Hippocampal formation (tissue), 2 donors: ENCODE data around the gene IMP4.
"Not testable (repeated sequence)": the region's sequence is repeated elsewhere in the genome, so short reads cannot be mapped to it uniquely, and the experiment has no call there.

Source experiments
- DNase-seq, 2 donors: peaks; one replicate each; lab custom pipeline; 2025; lab: John Stamatoyannopoulos, UW

IMP4 gene, protein sequence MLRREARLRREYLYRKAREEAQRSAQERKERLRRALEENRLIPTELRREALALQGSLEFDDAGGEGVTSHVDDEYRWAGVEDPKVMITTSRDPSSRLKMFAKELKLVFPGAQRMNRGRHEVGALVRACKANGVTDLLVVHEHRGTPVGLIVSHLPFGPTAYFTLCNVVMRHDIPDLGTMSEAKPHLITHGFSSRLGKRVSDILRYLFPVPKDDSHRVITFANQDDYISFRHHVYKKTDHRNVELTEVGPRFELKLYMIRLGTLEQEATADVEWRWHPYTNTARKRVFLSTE

DNA sequence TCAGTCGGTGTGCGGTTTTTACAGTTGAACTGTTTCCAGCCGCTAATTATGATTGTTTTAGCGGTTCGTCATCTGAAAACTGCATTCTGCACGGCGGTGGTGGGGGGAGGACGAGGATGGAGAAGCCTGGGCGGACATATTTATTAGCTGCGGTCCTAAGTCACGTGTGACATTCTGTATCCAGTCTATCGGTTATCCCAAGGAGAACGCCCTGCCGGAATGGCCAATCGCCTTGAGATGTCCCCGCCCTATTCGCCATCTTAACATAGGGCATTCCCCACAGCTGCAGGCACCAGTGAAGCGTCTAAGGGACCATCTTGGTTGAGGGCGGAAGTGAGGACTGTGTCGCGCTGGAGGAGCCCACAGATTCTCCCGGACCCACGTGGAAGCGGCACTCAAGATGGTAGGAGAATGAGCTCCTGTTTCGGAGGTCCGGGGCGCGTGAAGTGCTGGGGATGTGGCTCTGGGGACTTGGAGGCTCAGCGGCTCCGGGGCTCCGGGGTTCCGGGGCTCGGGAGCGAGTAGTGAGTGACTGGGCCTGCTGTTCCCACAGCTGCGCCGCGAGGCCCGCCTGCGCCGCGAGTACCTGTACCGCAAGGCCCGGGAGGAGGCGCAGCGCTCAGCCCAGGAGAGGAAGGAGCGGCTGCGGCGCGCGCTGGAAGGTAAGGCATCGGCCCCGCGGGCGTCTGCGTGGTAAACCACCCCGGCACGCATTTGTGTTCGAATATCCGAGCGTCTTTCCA lies at the start of gene IMP4:
IMP4 (plus strand) TSS at position 365 of the 743 bp plus-strand sequence; CDS start at position 401, 36 bp downstream.
- DNase-seq, result peak; percentile 98 to 100

- DNase-seq, result no peak
Observed at GRCh38 chr2:130300258-130300969, 42.3 kb upstream of the IMP4 start.

GRCh38 chr2:130300970-130301348 lies 41.7 kb upstream of the IMP4 start:
- no peak for DNase-seq

DNA sequence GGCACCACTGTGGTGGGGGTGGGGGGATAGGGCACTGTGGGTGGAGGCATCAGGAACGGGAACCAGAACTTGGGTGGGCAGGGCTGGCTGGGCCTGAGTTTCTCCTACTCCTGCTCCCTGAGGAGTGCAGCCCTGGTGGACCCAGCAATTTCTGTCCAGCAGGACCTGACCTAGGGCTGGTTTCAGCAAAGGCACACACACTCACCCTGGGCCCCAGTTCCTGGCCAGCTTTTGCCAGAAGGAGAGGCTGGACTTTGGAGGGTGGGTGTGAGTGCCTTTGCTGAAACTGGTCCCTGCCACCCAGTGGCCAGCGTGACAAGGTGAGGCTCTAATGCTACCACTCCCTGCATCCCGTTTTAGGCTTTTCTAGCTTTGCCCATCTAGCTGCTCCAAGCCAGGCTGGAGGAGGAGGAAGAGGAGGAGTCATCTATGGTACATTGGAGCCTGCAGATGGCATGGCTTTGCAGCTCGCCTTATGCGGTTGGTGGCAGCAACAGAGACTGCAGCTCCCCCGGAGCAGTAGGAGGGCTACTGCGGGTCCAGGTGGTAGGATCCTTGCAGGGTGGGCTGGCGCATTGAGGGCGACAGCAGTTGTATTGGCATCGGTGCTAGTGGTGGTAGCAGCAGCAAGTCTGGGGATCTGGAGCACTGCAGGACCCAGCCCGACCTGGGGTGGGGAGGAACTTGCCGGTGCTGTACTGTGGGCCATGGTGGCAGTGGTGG lies 40.4 kb upstream of the IMP4 start:
- DNase-seq, result no peak

GRCh38 chr2:130303169-130303568 lies 39.5 kb upstream of the IMP4 start:
- DNase-seq, result no peak

- DNase-seq, result no peak
Observed at GRCh38 chr2:130304726-130305125, 38.0 kb upstream of the IMP4 start.

GRCh38 chr2:130307850-130308249 lies 34.8 kb upstream of the IMP4 start:
- no peak for DNase-seq

- no peak for DNase-seq
Observed at GRCh38 chr2:130310881-130311280, 31.8 kb upstream of the IMP4 start.

GRCh38 chr2:130313812-130314334 lies 28.8 kb upstream of the IMP4 start:
- no peak for DNase-seq

GRCh38 chr2:130314377-130314776 lies 28.3 kb upstream of the IMP4 start:
- DNase-seq, result no peak

- DNase-seq, result peak in 1 of 2 donors; percentile 11
Observed at GRCh38 chr2:130316596-130316995, 26.1 kb upstream of the IMP4 start.

DNA sequence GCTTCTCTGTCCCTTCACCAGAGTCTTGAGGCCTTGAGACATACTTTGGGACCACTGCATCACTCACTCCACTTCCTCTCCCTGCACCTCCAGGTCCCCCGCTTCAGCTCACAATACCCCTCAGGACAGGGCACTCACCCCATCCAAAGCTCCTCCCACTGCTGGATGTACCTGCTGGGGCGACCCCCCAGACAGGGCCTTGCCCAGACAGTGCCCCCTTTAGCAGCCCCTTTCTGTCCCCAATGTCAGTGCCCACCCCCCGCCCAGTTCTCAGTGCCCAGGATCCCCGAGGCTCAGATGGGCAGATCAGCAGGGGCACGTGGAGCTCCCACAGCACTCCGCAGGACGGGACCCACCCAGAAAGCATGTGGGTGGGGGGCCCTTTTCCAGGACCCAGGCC lies 23.8 kb upstream of the IMP4 start:
- DNase-seq, result no peak

GRCh38 chr2:130319536-130319935 lies 23.2 kb upstream of the IMP4 start:
- no peak for DNase-seq

DNA sequence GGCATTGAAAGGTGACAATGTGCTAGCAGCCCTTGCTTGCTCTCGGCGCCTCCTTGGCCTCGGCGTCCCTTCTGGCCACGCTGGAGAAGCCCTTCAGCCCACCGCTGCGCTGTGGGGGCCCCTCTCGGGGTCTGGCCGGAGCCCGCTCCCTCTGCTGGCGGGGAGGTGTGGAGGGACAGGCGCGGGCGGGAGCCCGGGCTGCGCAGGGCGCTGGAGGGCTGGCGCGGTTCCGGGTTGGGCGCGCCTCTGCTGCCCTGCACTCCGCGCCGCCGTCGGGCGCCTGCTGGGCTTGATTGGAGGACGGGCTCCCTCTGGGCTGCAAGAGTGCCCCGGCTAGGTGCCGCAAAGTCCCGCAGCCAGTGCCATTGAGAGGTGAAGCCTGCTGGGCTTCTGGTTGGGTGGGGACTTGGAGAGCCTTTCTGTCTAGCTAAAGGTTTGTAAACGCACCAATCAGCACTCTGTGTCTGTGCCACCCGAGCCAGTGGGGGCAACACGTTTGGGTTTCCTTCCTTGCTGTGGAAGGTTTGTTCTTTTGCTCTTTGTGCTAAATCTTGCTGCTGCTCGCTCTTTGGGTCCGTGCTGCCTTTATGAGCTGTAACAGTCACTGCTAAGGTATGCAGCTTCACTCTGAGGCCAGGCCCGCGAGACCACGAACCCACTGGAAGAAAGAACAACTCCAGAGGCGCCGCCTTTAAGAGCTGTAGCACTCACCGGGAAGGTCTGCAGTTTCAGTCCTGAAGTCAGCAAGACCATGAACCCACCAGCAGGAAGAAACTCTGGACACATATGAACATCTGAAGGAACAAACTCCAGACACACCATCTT lies 14.8 kb upstream of the IMP4 start:
- no peak for DNase-seq

DNA sequence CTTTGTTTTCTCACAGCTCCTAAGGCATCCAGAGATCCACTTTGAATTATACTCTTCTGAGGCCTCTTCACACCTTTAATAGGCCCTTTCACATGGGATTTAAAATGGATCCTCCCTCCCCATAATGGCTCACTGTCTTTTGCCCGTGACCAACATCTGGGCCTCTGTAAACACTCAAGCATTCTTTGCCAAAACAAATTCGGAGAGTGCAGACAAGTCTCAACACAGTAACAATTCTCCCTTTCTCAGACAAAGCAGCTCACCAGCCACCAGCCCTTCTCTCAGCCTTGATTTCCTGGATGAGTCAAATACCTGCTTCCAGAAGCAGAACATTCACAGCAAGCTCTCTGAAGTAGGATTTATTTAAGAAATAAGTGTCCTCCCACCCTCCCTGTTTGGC lies 14.0 kb upstream of the IMP4 start:
- no peak for DNase-seq

DNA sequence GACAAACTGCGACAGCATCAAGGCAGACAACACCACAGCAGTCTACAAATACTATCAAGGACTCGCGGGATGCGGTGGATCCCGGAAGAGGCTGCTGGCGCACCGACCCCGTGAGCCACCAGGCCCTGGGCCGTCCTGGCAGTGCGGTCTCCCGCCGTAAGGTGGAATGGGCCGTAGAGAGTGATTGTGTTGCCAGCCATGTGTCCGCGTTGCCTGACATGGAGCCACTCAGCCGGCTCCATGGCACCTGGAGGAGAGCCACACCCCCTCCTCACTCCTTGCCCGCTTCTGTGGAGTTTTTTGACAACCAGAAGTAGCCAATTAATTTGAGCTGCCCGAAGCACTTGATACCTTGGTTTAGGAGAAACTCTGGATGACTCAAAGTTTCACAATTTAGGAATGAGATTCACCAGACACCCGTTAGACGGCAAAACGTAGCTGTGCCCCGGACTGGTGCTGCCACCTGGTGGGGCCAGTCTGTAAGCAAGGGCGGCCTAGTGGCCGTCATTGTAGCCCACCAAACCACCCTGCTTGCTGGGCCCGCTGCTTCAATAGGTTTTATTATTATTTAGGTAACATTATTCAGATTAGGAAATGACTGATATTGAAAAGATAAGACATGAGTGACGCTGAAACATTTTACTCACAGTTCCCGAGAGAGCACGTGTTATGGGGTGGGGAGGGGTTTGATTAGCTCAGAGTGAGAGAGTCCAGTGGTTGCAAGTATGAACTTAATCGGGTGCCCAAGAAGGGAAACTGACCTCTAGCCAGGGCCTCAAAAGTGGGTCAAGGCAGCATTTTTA lies 10.2 kb upstream of the IMP4 start:
- DNase-seq, result peak; percentile 23 to 55

- not testable (repeated sequence) for DNase-seq
Observed at GRCh38 chr2:130333253-130333652, 9.4 kb upstream of the IMP4 start.

GRCh38 chr2:130334026-130334425 lies 8.7 kb upstream of the IMP4 start:
- no peak for DNase-seq

GRCh38 chr2:130335226-130335625 lies 7.5 kb upstream of the IMP4 start:
- DNase-seq, result no peak
